Measurements from ENCODE around the gene NOX3.

NOX3 gene

DNA sequence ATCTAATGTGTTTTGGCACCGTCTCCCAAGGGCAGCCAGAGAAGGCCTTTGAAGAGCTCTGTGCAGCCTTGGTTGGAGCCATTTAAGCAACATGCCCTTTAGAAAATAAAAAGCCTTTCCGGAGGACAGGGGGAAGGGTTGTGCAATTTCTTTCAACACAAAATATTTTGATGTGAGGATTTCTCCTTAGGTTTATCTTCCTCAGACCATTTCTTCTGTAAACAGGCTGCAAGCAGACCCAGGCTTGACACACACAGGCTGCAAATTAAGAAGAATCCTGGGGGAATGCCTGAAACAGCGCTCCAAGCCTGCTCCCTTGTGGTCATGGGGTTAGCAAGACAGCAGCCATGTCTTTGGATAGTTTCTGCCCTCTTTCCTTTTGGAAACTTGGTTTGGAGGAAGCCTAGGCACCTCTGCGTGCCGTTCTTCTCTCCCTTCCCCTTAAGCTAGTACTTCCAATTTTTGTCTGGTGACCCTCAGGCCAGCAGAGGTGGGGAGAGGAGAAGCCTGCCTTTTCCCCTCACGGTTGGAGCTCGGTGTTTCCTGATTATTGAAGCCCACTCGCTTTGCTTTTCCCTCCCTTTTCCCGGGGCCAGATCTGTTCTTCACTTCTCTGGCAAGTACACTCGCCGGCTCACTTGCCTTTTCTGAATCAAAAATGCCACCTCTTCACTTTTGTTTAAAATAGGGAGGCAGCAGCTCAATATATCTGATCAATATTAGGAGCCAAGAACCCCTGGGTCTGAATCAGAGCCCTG, 39.6 kb upstream of the NOX3 start:
- no peak overlapping the region for H3K4me3 ChIP-seq (replicated peaks; ENCODE audit: insufficient read depth, low read length)
- peak in 1 of 2 experiments; percentile 3 for DNase-seq (ENCODE audit: low read depth in 1 of 2, low spot score in 1 of 2)
- H3K27ac ChIP-seq (replicated peaks) = no peak overlapping the region
- TF ChIP-seq SPI1 (IDR thresholded peaks at IDR 0.05; ENCODE audit: borderline replicate concordance, low read depth) (no peak), POLR2AphosphoS5 (IDR thresholded peaks at IDR 0.05; ENCODE audit: low read depth) (no peak), GABPA (IDR thresholded peaks at IDR 0.05; ENCODE audit: low read depth) (no peak)
- TF ChIP-seq, protein P1, sequence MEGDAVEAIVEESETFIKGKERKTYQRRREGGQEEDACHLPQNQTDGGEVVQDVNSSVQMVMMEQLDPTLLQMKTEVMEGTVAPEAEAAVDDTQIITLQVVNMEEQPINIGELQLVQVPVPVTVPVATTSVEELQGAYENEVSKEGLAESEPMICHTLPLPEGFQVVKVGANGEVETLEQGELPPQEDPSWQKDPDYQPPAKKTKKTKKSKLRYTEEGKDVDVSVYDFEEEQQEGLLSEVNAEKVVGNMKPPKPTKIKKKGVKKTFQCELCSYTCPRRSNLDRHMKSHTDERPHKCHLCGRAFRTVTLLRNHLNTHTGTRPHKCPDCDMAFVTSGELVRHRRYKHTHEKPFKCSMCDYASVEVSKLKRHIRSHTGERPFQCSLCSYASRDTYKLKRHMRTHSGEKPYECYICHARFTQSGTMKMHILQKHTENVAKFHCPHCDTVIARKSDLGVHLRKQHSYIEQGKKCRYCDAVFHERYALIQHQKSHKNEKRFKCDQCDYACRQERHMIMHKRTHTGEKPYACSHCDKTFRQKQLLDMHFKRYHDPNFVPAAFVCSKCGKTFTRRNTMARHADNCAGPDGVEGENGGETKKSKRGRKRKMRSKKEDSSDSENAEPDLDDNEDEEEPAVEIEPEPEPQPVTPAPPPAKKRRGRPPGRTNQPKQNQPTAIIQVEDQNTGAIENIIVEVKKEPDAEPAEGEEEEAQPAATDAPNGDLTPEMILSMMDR (IDR thresholded peaks at IDR 0.05; ENCODE audit: insufficient read depth, low read length) = no peak
- TF ChIP-seq, protein P2, sequence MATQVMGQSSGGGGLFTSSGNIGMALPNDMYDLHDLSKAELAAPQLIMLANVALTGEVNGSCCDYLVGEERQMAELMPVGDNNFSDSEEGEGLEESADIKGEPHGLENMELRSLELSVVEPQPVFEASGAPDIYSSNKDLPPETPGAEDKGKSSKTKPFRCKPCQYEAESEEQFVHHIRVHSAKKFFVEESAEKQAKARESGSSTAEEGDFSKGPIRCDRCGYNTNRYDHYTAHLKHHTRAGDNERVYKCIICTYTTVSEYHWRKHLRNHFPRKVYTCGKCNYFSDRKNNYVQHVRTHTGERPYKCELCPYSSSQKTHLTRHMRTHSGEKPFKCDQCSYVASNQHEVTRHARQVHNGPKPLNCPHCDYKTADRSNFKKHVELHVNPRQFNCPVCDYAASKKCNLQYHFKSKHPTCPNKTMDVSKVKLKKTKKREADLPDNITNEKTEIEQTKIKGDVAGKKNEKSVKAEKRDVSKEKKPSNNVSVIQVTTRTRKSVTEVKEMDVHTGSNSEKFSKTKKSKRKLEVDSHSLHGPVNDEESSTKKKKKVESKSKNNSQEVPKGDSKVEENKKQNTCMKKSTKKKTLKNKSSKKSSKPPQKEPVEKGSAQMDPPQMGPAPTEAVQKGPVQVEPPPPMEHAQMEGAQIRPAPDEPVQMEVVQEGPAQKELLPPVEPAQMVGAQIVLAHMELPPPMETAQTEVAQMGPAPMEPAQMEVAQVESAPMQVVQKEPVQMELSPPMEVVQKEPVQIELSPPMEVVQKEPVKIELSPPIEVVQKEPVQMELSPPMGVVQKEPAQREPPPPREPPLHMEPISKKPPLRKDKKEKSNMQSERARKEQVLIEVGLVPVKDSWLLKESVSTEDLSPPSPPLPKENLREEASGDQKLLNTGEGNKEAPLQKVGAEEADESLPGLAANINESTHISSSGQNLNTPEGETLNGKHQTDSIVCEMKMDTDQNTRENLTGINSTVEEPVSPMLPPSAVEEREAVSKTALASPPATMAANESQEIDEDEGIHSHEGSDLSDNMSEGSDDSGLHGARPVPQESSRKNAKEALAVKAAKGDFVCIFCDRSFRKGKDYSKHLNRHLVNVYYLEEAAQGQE (IDR thresholded peaks at IDR 0.05; ENCODE audit: insufficient replicate concordance, low read depth) = no peak
- no peaks in the 10 kb centered on the region for H3K27me3 ChIP-seq (ENCODE audit: insufficient read depth, poor library complexity, severe bottlenecking)

DNA sequence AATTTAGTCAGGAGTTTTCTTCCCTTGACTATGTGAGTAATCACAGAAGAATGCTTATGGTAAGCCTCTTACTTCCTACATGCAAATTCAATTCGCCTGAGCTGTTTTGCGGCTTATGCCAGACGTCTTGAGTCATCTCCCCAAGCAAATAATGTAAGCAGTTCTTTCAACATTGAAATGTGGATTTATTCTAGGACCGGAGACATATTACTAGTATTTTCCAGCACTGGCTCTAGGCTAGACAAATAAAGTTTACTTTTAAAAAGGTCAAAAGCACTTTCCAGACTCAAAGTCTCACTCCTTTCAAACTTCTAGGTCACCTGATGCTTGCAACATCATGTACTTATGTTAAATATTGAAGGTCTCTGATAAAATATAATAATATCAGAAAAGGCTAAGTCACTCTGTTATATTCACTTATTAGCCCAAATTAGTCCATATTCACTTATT, 38.1 kb upstream of the NOX3 start:
- Histone ChIP-seq H3K4me3 (replicated peaks; ENCODE audit: insufficient read depth, low read length) (no peak overlapping the region), H3K27ac (replicated peaks) (no peak overlapping the region), H3K27me3 (ENCODE audit: insufficient read depth, poor library complexity, severe bottlenecking) (no peaks in the 10 kb centered on the region)
- TF ChIP-seq POLR2AphosphoS5 (IDR thresholded peaks at IDR 0.05; ENCODE audit: low read depth) (no peak), SPI1 (IDR thresholded peaks at IDR 0.05; ENCODE audit: borderline replicate concordance, low read depth) (no peak), GABPA (IDR thresholded peaks at IDR 0.05; ENCODE audit: low read depth) (no peak)
- TF ChIP-seq, protein P1 (IDR thresholded peaks at IDR 0.05; ENCODE audit: insufficient read depth, low read length) = no peak
- TF ChIP-seq, protein P2 (IDR thresholded peaks at IDR 0.05; ENCODE audit: insufficient replicate concordance, low read depth) = no peak
- peak in 1 of 2 experiments; percentile 4 for DNase-seq (ENCODE audit: low read depth in 1 of 2, low spot score in 1 of 2)

DNA sequence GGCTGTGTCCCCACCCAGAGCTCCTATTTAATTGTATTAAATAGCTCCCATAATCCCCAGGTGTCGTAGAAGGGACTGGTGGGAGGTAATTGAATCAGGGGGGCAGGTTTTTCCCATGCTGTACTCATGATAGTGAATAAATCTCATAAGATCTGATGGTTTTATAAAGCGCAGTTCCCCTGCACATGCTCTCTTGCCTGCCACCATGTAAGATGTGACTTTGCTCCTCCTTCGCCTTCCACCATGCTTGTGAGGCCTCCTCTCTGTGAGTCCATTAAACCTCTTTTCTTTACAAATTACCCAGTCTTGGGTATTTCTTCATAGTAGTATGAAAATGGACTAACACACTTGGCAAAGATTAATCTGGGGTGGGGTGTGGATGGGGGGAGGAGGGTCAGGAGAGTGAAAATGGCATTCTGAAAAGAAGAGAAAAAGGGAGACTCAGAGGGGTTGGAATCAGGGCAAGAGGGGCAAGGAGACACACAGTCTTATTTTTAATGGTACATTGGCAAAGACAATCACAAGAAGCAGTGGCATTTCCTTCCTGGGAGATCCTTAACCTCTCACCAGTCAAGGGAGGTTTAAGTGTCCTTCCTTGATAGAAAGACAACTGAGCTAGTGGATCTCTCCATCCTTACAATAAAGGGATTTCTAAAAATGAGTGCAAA, 37.5 kb upstream of the NOX3 start:
- no peak for DNase-seq (ENCODE audit: low read depth in 1 of 2, low spot score in 1 of 2)
- Histone ChIP-seq H3K27ac (replicated peaks) (no peak overlapping the region), H3K4me3 (replicated peaks; ENCODE audit: insufficient read depth, low read length) (no peak overlapping the region), H3K27me3 (ENCODE audit: insufficient read depth, poor library complexity, severe bottlenecking) (no peaks in the 10 kb centered on the region)
- TF ChIP-seq POLR2AphosphoS5 (IDR thresholded peaks at IDR 0.05; ENCODE audit: low read depth) (no peak), GABPA (IDR thresholded peaks at IDR 0.05; ENCODE audit: low read depth) (no peak), SPI1 (IDR thresholded peaks at IDR 0.05; ENCODE audit: borderline replicate concordance, low read depth) (no peak)
- TF ChIP-seq, protein P1 (IDR thresholded peaks at IDR 0.05; ENCODE audit: insufficient read depth, low read length) = no peak
- TF ChIP-seq, protein P2 (IDR thresholded peaks at IDR 0.05; ENCODE audit: insufficient replicate concordance, low read depth) = no peak
